Gastroesophageal sphincter (tissue), 4 donors: Measurements from ENCODE around the gene DGKI. TPM values are rescaled to one million over a fixed set of nuclear protein-coding genes. Genes with fewer than 3 reads are reported as not detected.

Experiments used
- ATAC-seq: fragments of 150-250 bp; one replicate; pipeline ENCODE4 v1.9.1; 2016; ENCODE audit warnings: mild to moderate bottlenecking, moderate library complexity
- H3K27ac ChIP-seq, 4 donors: fragments of 200-600 bp; sonication (generic) in 3 of 4; 1 replicate in 3 of 4; 2 replicates in 1 of 4; pipeline ENCODE4 v1.5.1; 2016 to 2019
- H3K27me3 ChIP-seq: fragments of 200-600 bp; sonication (generic); one replicate; pipeline ENCODE4 v1.5.1; 2019
- H3K36me3 ChIP-seq, 2 donors: fragments of 200-600 bp; sonication (generic); one replicate each; pipeline ENCODE4 v1.5.1; 2019; ENCODE audit warnings: control low read depth in 1 of 2
- H3K4me1 ChIP-seq, 3 donors: fragments of 200-600 bp; sonication (generic); 1 replicate in 2 of 3; 2 replicates in 1 of 3; pipeline ENCODE4 v1.5.1; 2016 to 2019; ENCODE audit warnings: control low read depth in 2 of 3
- H3K4me3 ChIP-seq, 2 donors: fragments of 200-600 bp; sonication (generic); one replicate each; pipeline ENCODE4 v1.5.1; 2019; ENCODE audit warnings: mild to moderate bottlenecking in 1 of 2, moderate library complexity in 1 of 2
- H3K9me3 ChIP-seq, 3 donors: fragments of 200-600 bp; sonication (generic); one replicate each; pipeline ENCODE4 v1.5.1; 2017 to 2019; ENCODE audit warnings: control low read depth in 2 of 3
- EP300 ChIP-seq: sonication (generic); formaldehyde crosslinking; IDR thresholded peaks from one replicate; pipeline ENCODE4 v1.6.1; 2017; ENCODE audit warnings: antibody characterized with exemption, mild to moderate bottlenecking
- POLR2A ChIP-seq, 2 donors: fragments of 450-650 bp; IDR thresholded peaks; one replicate each; pipeline ENCODE4 v1.6.1; 2017; ENCODE audit warnings: antibody characterized with exemption in 2 of 2, mild to moderate bottlenecking in 2 of 2, moderate library complexity in 1 of 2
- POLR2AphosphoS5 ChIP-seq: sonication (generic); formaldehyde crosslinking; IDR thresholded peaks from one replicate; pipeline ENCODE4 v1.6.1; 2017; ENCODE audit warnings: antibody characterized with exemption
- WGBS, 2 donors: methylation state at CpG; one replicate each; pipeline ENCODE4 v1.1.5; 2018; ENCODE audit warnings: low coverage in 1 of 2; 5-methylcytosine and 5-hydroxymethylcytosine counted together
- total RNA-seq, 4 donors: library from RNA; depleted of rRNA; stranded (reverse); fragments of >200 nt; gene quantifications; one replicate each; pipeline ENCODE4 v1.1.0, GENCODE V29; 2016
- TF ChIP-seq, protein P1 (sequence below), 4 experiments: fragments of 200-600 bp in 2 of 4; fragments of 450-650 bp in 2 of 4; sonication (generic) in 1 of 4; IDR thresholded peaks; one replicate each; pipeline ENCODE4 v1.5.1; 2017 to 2019; ENCODE audit warnings: antibody characterized with exemption in 4 of 4, mild to moderate bottlenecking in 2 of 4, moderate library complexity in 2 of 4

Gene DGKI
- total RNA-seq, 4 donors from 2014 or later: 0.27 to 4.8 (median 3.2) TPM

DNA sequence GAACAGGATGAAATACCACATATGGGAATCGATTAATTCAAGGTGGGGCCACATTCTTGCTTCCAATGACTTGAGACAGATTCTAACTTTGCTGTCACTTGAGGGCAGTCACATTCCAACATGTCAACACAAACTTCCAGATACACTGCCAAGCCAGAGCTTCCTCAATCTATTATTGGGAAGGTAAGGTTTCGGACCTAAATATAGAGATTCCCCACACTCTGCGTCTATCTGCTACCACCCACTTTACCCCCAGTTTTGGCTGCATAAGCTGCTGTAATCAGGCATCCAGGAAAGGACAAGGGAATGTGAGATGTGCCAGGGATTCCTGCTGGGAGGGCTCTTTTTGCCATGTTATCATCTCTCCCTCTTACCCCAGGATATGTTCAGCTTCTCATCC, 20.5 kb upstream of the DGKI start:
- ATAC-seq: no peak
- peaks cover 0 to 5% (median 0%) of the 10 kb centered on the region in 3 donors for H3K9me3 ChIP-seq
- peaks cover 0 to 4% (median 0%) of the 10 kb centered on the region in 3 donors for H3K4me1 ChIP-seq
- H3K4me3 ChIP-seq: no peak overlapping the region
- H3K36me3 ChIP-seq: peaks cover 0 to 49% of the 10 kb centered on the region in 2 donors
- H3K27ac ChIP-seq: no peak overlapping the region
- no peaks in the 10 kb centered on the region for H3K27me3 ChIP-seq
- TF ChIP-seq POLR2AphosphoS5: no peak
- TF ChIP-seq, protein P1, sequence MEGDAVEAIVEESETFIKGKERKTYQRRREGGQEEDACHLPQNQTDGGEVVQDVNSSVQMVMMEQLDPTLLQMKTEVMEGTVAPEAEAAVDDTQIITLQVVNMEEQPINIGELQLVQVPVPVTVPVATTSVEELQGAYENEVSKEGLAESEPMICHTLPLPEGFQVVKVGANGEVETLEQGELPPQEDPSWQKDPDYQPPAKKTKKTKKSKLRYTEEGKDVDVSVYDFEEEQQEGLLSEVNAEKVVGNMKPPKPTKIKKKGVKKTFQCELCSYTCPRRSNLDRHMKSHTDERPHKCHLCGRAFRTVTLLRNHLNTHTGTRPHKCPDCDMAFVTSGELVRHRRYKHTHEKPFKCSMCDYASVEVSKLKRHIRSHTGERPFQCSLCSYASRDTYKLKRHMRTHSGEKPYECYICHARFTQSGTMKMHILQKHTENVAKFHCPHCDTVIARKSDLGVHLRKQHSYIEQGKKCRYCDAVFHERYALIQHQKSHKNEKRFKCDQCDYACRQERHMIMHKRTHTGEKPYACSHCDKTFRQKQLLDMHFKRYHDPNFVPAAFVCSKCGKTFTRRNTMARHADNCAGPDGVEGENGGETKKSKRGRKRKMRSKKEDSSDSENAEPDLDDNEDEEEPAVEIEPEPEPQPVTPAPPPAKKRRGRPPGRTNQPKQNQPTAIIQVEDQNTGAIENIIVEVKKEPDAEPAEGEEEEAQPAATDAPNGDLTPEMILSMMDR (IDR thresholded peaks at IDR 0.05): no peak
- no peak for TF ChIP-seq POLR2A (IDR thresholded peaks at IDR 0.05)
- 80 to 92% methylated on average over 3 of the region's 3 CpGs for WGBS, 2 donors

DNA sequence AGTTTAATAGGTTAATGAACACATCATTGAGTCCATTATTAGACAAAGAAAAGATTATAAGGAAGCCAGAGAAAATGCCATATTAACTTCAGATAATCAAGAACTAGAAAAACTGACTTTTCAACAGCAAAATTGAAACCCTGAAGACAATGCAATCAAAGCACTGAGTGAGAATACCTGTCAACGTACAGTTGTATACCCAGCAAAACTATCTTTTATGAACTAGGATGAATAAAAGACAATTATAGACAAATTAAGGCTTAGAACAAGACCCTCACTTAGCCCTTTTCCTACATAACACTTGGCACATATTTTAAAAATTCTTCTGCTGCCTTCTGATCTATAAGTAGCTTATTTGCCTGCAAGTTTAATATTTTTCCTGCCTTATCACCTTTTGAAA, 19.0 kb upstream of the DGKI start:
- no peak for ATAC-seq
- peaks cover 0 to 54% of the 10 kb centered on the region in 2 donors for H3K36me3 ChIP-seq
- no peak overlapping the region for H3K27ac ChIP-seq

DNA sequence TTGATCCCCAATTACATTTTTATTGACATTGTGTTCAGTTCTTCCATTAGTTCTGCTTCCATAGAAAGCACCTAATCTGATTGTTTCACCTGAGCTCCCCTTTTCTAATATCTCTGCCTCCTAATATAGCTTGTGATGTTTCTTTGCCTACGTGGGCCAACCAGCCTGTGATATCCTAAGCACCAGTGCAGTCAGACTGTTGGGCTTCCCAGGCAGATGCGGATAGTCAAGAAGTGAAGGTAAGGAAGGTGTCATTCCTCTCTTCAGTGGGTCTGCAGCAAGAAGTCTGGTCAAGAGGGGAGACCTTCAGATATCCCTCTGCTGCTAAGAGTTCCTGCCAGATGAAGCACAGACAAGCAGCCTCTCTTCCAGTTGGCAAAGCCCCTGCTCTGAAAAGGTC, 16.2 kb upstream of the DGKI start:
- no peaks in the 10 kb centered on the region for H3K4me1 ChIP-seq
- H3K27me3 ChIP-seq: no peaks in the 10 kb centered on the region
- 75% methylated on average over 1 of the region's 2 CpGs; no CpG with 5 or more reads in 1 of the 2 donors for WGBS, 2 donors
- no peak for ATAC-seq
- no peak overlapping the region for H3K4me3 ChIP-seq
- H3K36me3 ChIP-seq: peaks cover 0 to 58% of the 10 kb centered on the region in 2 donors
- no peak overlapping the region for H3K27ac ChIP-seq
- H3K9me3 ChIP-seq: peaks cover 0 to 5% (median 0%) of the 10 kb centered on the region in 3 donors
- TF ChIP-seq, protein P1 (IDR thresholded peaks at IDR 0.05): no peak

More for the DNA sequence above, 19.0 kb upstream of the DGKI start:
- TF ChIP-seq POLR2AphosphoS5 (no peak), EP300 (no peak), POLR2A (IDR thresholded peaks at IDR 0.05) (no peak)
- Histone ChIP-seq H3K9me3 (peaks cover 0 to 5% (median 0%) of the 10 kb centered on the region in 3 donors), H3K27me3 (no peaks in the 10 kb centered on the region), H3K4me3 (no peak overlapping the region), H3K4me1 (no peaks in the 10 kb centered on the region)
- WGBS, 2 donors: 100% methylated on average over 1 of the region's 1 CpG

DNA sequence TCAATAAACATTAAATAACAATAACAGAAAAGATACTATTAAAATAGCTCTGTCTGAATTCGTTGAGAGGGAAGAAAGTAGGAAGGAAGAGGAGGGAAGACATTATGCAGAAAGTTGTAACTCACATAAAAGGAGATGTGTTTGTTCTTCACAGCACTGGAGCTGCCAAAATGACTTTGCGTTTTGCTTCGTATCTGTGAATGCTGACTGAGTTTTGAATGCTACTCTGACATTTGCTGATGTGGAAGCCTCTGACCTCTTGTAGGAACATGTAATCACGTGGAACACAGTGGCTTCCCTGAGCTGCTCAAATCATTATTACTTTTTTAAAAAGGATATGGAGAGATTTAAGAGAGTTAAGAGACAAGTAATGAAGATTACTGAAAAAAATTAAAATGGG, 15.6 kb upstream of the DGKI start:
- TF ChIP-seq EP300 (no peak), POLR2AphosphoS5 (no peak), POLR2A (IDR thresholded peaks at IDR 0.05) (no peak)
- TF ChIP-seq, protein P1 (IDR thresholded peaks at IDR 0.05): no peak
- Histone ChIP-seq H3K27ac (no peak overlapping the region), H3K36me3 (peaks cover 0 to 53% of the 10 kb centered on the region in 2 donors), H3K4me1 (no peaks in the 10 kb centered on the region), H3K9me3 (peaks cover 0 to 5% (median 0%) of the 10 kb centered on the region in 3 donors), H3K4me3 (no peak overlapping the region), H3K27me3 (no peaks in the 10 kb centered on the region)
- ATAC-seq: no peak
- WGBS, 2 donors: 38 to 40% methylated on average over 3 to 4 of the region's 4 CpGs

DNA sequence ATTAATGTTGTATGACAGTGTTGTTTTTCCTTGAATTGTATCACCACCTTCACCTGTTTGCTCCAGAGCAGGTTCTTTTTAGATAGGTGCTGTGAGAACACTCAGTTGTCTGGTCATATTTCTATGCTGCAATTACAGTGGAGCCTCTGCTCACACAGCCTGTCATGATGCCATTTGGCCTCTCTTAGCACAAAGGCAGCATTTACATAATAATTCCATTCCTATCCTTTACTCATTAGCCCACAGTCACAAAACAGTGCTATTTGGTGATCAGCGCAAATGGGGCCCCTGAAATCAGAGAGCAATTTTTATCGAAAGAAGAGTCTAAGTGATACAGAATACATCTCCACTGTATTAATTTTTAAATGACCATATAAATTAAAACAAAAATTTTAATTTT, 13.8 kb upstream of the DGKI start:
- Histone ChIP-seq H3K4me1 (no peaks in the 10 kb centered on the region), H3K27me3 (no peaks in the 10 kb centered on the region), H3K9me3 (no peaks in the 10 kb centered on the region), H3K4me3 (no peak overlapping the region), H3K36me3 (peaks cover 0 to 35% of the 10 kb centered on the region in 2 donors), H3K27ac (no peak overlapping the region)
- WGBS, 2 donors: 85 to 100% methylated on average over 2 of the region's 2 CpGs
- no peak for ATAC-seq
- TF ChIP-seq EP300: no peak
- TF ChIP-seq POLR2A (IDR thresholded peaks at IDR 0.05): no peak
- TF ChIP-seq, protein P1 (IDR thresholded peaks at IDR 0.05): no peak
- no peak for TF ChIP-seq POLR2AphosphoS5
